ENCODE results near the gene ERCC1.

Gene ERCC1

DNA sequence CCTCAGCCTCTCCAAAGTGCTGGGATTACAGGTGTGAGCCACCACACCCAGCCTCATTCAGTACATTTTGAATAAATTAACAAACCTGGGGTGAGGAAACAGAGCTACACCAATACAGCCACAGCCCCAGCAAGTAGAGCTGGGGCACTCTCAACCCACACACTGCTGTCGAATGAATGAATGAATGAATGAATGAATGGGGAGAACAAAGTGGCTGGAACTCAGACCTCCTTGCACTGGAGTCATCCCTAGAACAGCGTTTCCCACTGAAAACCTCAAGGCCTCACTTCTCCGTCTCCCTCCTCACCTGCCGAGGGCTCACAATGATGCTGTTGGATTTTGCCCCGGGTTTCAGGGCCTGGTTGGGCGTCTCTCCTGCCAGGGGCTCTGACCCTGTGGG is 2.8 kb downstream of the ERCC1 start:
- Histone ChIP-seq H3K4me1 (peaks cover 4% of the 10 kb centered on the region), H3K9me3 (ENCODE audit: control insufficient read depth, low read length) (no peaks in the 10 kb centered on the region), H3K79me2 (no peaks in the 10 kb centered on the region), H3K36me3 (ENCODE audit: control insufficient read depth, insufficient read depth, low read length) (no peaks in the 10 kb centered on the region), H3K9ac (no peak overlapping the region), H3K4me2 (ENCODE audit: low read length) (no peak overlapping the region), H3K27me3 (ENCODE audit: control insufficient read depth, insufficient read depth, low read length) (no peaks in the 10 kb centered on the region), H3K27ac (no peak overlapping the region), H2AFZ (no peak overlapping the region), H3K4me3 (ENCODE audit: low read depth, low read length) (no peak overlapping the region)
- no peak for TF ChIP-seq CTCF (IDR thresholded peaks at IDR 0.05)

DNA sequence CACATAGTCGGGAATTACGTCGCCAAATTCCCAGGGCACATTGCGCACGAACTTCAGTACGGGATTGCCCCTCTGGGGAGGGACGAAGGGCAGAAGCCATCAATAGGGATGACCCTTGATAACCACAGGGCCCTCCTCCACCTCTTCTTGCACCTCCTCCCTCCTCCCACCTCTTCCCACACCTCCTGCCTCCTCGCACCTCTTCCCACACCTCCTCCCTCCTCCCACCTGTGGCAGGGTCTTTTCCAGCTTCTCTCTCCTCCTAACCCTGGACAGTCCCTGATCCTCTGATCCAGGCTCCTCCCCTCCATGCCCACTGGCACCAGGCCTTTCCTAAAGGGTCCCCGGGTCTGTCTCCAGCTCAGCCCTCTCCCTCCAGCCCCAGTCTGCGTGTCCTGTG is 3.4 kb downstream of the ERCC1 start:
- Histone ChIP-seq H2AFZ (no peak overlapping the region), H3K4me3 (ENCODE audit: low read depth, low read length) (no peak overlapping the region), H3K36me3 (ENCODE audit: control insufficient read depth, insufficient read depth, low read length) (no peaks in the 10 kb centered on the region), H3K4me2 (ENCODE audit: low read length) (no peak overlapping the region), H3K79me2 (no peaks in the 10 kb centered on the region), H3K9ac (no peak overlapping the region), H3K27me3 (ENCODE audit: control insufficient read depth, insufficient read depth, low read length) (no peaks in the 10 kb centered on the region), H3K27ac (no peak overlapping the region), H3K9me3 (ENCODE audit: control insufficient read depth, low read length) (no peaks in the 10 kb centered on the region), H3K4me1 (peaks cover 4% of the 10 kb centered on the region)
- no peak for TF ChIP-seq CTCF (IDR thresholded peaks at IDR 0.05)

- Histone ChIP-seq H3K79me2 (no peaks in the 10 kb centered on the region), H3K9me3 (ENCODE audit: control insufficient read depth, low read length) (no peaks in the 10 kb centered on the region), H3K27me3 (ENCODE audit: control insufficient read depth, insufficient read depth, low read length) (no peaks in the 10 kb centered on the region), H3K4me2 (ENCODE audit: low read length) (no peak overlapping the region), H2AFZ (no peak overlapping the region), H3K27ac (no peak overlapping the region), H3K4me3 (ENCODE audit: low read depth, low read length) (no peak overlapping the region), H3K4me1 (peaks cover 4% of the 10 kb centered on the region), H3K9ac (no peak overlapping the region), H3K36me3 (ENCODE audit: control insufficient read depth, insufficient read depth, low read length) (no peaks in the 10 kb centered on the region)
- no peak for TF ChIP-seq CTCF (IDR thresholded peaks at IDR 0.05)
These were observed 3.8 kb downstream of the ERCC1 start for GRCh38 chr19:45419895-45420294.

DNA sequence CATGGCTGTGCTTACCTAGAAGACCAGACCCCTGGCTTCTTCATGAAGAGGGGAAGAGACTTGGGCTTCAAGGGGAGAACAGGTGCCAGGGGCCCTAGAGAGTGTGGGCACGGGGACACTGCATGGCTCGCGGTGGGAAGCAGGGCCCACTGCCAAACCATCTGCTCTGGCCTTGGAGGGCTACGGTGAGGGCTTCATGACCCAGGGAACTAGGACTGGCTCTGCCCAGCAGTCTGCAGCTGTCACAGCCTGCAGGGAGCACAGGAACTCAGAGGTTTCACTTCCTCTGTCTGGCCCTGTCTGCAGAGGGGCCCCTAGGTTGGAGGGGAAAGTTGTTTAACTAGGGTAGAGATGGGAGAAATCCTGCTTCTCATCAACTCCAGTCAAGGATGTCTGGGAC is 4.3 kb downstream of the ERCC1 start:
- no peak overlapping the region for H3K27ac ChIP-seq
- H2AFZ ChIP-seq: no peak overlapping the region
- H3K4me3 ChIP-seq (ENCODE audit: low read depth, low read length): no peak overlapping the region
- no peak overlapping the region for H3K9ac ChIP-seq
- no peaks in the 10 kb centered on the region for H3K36me3 ChIP-seq (ENCODE audit: control insufficient read depth, insufficient read depth, low read length)
- no peaks in the 10 kb centered on the region for H3K9me3 ChIP-seq (ENCODE audit: control insufficient read depth, low read length)
- H3K79me2 ChIP-seq: no peaks in the 10 kb centered on the region
- no peak for TF ChIP-seq CTCF (IDR thresholded peaks at IDR 0.05)
- no peak overlapping the region for H3K4me2 ChIP-seq (ENCODE audit: low read length)
- peaks cover 4% of the 10 kb centered on the region for H3K4me1 ChIP-seq
- H3K27me3 ChIP-seq (ENCODE audit: control insufficient read depth, insufficient read depth, low read length): no peaks in the 10 kb centered on the region

DNA sequence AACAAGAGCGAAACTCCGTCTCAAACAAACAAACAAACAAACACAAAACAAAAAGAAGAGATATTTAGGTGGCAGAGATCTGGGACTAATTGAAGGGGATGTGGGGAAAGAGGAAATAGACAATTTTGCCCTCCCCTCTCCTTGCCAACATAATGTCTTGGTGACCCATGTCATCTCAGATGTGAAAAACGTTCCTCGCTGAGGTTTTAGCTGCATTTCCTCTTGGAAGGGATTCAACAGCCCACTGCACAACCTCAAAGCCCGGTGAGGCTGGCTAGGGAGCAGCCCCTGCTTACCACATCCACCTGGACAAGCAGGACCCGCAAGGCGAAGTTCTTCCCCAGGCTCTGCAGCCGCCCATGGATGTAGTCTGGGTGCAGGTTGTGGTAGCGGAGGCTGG is 4.9 kb downstream of the ERCC1 start:
- Histone ChIP-seq H3K36me3 (ENCODE audit: control insufficient read depth, insufficient read depth, low read length) (no peaks in the 10 kb centered on the region), H3K4me2 (ENCODE audit: low read length) (no peak overlapping the region), H3K79me2 (no peaks in the 10 kb centered on the region), H3K9ac (no peak overlapping the region), H3K4me1 (no peaks in the 10 kb centered on the region), H3K9me3 (ENCODE audit: control insufficient read depth, low read length) (no peaks in the 10 kb centered on the region), H3K27me3 (ENCODE audit: control insufficient read depth, insufficient read depth, low read length) (no peaks in the 10 kb centered on the region), H2AFZ (no peak overlapping the region), H3K4me3 (ENCODE audit: low read depth, low read length) (no peak overlapping the region), H3K27ac (no peak overlapping the region)
- TF ChIP-seq CTCF (IDR thresholded peaks at IDR 0.05): no peak
